Measurements from ENCODE around the gene RALBP1.

RALBP1 gene

GRCh38 chr18:9513971-9514512 lies 38.7 kb downstream of the RALBP1 start:
- DNase-seq: no peak

- DNase-seq: no peak
These were observed 41.2 kb downstream of the RALBP1 start for GRCh38 chr18:9516437-9517064.

- DNase-seq: no peak
These were observed 42.6 kb downstream of the RALBP1 start for GRCh38 chr18:9517869-9518268.

GRCh38 chr18:9519399-9519798 lies 44.1 kb downstream of the RALBP1 start:
- no peak for DNase-seq

GRCh38 chr18:9520666-9521065 lies 45.4 kb downstream of the RALBP1 start:
- no peak for DNase-seq

- no peak for DNase-seq
These were observed 46.5 kb downstream of the RALBP1 start for GRCh38 chr18:9521770-9522169.

- DNase-seq: no peak
These were observed 47.6 kb downstream of the RALBP1 start for GRCh38 chr18:9522952-9523351.

GRCh38 chr18:9526458-9526857 lies 51.1 kb downstream of the RALBP1 start:
- no peak for DNase-seq

- no peak for DNase-seq
These were observed 55.1 kb downstream of the RALBP1 start for GRCh38 chr18:9530226-9531009.

GRCh38 chr18:9531791-9532410 lies 56.6 kb downstream of the RALBP1 start:
- DNase-seq: no peak

- DNase-seq: no peak
These were observed 59.5 kb downstream of the RALBP1 start for GRCh38 chr18:9534844-9535243.

GRCh38 chr18:9535430-9535991 lies 60.2 kb downstream of the RALBP1 start:
- peak; percentile 82 for DNase-seq

- no peak for DNase-seq
These were observed 61.2 kb downstream of the RALBP1 start for GRCh38 chr18:9536354-9537152.

GRCh38 chr18:9537677-9538076 lies 62.4 kb downstream of the RALBP1 start:
- DNase-seq: no peak

GRCh38 chr18:9539283-9539682 lies 64.0 kb downstream of the RALBP1 start:
- peak; percentile 46 for DNase-seq

GRCh38 chr18:9539938-9540337 lies 64.6 kb downstream of the RALBP1 start:
- no peak for DNase-seq

GRCh38 chr18:9542924-9543323 lies 67.6 kb downstream of the RALBP1 start:
- DNase-seq: no peak

- DNase-seq: no peak
These were observed 69.7 kb downstream of the RALBP1 start for GRCh38 chr18:9545029-9545428.

- no peak for DNase-seq
These were observed 71.2 kb downstream of the RALBP1 start for GRCh38 chr18:9546468-9546867.

- no peak for DNase-seq
These were observed 72.5 kb downstream of the RALBP1 start for GRCh38 chr18:9547782-9548181.

GRCh38 chr18:9549405-9549804 lies 74.1 kb downstream of the RALBP1 start:
- DNase-seq: no peak

- DNase-seq: no peak
These were observed 75.1 kb downstream of the RALBP1 start for GRCh38 chr18:9550429-9550828.

- DNase-seq: no peak
These were observed 76.9 kb downstream of the RALBP1 start for GRCh38 chr18:9552191-9552590.
